Endodermal cell (in vitro differentiated cells): Measurements from ENCODE around the gene KCNT2. TPM values are rescaled to one million over a fixed set of nuclear protein-coding genes. Genes with fewer than 3 reads are reported as not detected.

Experiments used
- DNase-seq: peaks from one replicate; pipeline ENCODE4 v3.0.0-alpha.2; 2017
- H3K27ac ChIP-seq: 2 replicates; pipeline ENCODE4 v1.5.1; 2013; ENCODE audit warnings: mild to moderate bottlenecking, low read depth, low read length, moderate library complexity
- H3K27me3 ChIP-seq: 2 replicates; pipeline ENCODE4 v1.6.1; 2013; ENCODE audit warnings: mild to moderate bottlenecking, low read length, moderate library complexity; ENCODE audit not compliant: insufficient read depth, control insufficient read depth, poor library complexity, severe bottlenecking
- H3K36me3 ChIP-seq: 2 replicates; pipeline ENCODE4 v1.7.0; 2013; ENCODE audit warnings: mild to moderate bottlenecking, low read length, moderate library complexity; ENCODE audit not compliant: control insufficient read depth, insufficient read depth
- H3K4me1 ChIP-seq: one replicate; pipeline ENCODE4 v1.7.0; 2013; ENCODE audit warnings: low read length; ENCODE audit not compliant: control insufficient read depth, insufficient read depth
- H3K4me3 ChIP-seq: 2 replicates; pipeline ENCODE4 v1.5.1; 2013; ENCODE audit warnings: mild to moderate bottlenecking, low read length, moderate library complexity
- H3K9ac ChIP-seq: 2 replicates; pipeline ENCODE4 v1.6.1; 2013; ENCODE audit warnings: mild to moderate bottlenecking, low read length, moderate library complexity; ENCODE audit not compliant: poor library complexity, severe bottlenecking; ENCODE audit errors: extremely low read depth
- H3K9me3 ChIP-seq: 2 replicates; pipeline ENCODE4 v1.6.1; 2013; ENCODE audit warnings: mild to moderate bottlenecking, low read length, moderate library complexity; ENCODE audit not compliant: control insufficient read depth
- H3K27ac Mint-ChIP-seq: 2 replicates; pipeline ENCODE4 v1.8.0; 2020; ENCODE audit warnings: mixed read lengths
- H3K27me3 Mint-ChIP-seq: 2 replicates; pipeline ENCODE4 v1.8.0; 2021; ENCODE audit warnings: mild to moderate bottlenecking, mixed read lengths; ENCODE audit not compliant: insufficient read depth
- H3K36me3 Mint-ChIP-seq: 2 replicates; pipeline ENCODE4 v1.8.0; 2020; ENCODE audit warnings: low read depth, mixed read lengths
- H3K4me1 Mint-ChIP-seq: 2 replicates; pipeline ENCODE4 v1.8.0; 2020; ENCODE audit warnings: mixed read lengths
- H3K4me3 Mint-ChIP-seq: 2 replicates; pipeline ENCODE4 v1.8.0; 2020; ENCODE audit warnings: mild to moderate bottlenecking, moderate library complexity, mixed read lengths
- H3K9me3 Mint-ChIP-seq: 2 replicates; pipeline ENCODE4 v1.8.0; 2020; ENCODE audit warnings: mild to moderate bottlenecking, mixed read lengths
- WGBS, 2 experiments: methylation state at CpG; one replicate each; pipeline versions ENCODE4 v1.1.5 to v1.1.7; 2013; ENCODE audit warnings: missing lambda C conversion rate in 2 of 2, mixed read lengths in 1 of 2; ENCODE audit not compliant: insufficient coverage in 1 of 2, insufficient read length in 1 of 2; 5-methylcytosine and 5-hydroxymethylcytosine counted together
- total RNA-seq, 2 donors: library from RNA; stranded (reverse); fragmentation: NEBNext Ultra II Directional in 1 of 2; extraction: Animal tissue kit (Norgen Biotek cat#: 25700) in 1 of 2; gene quantifications; 2 replicates in 1 of 2; 3 replicates in 1 of 2; pipeline ENCODE4 v1.2.1, GENCODE V29; 2021
- TF ChIP-seq, protein P1 (sequence below): fragments of 200-600 bp; sonication (generic); conservative IDR thresholded peaks from 2 replicates; pipeline ENCODE4 v1.5.0; 2021; ENCODE audit warnings: antibody characterized with exemption, mild to moderate bottlenecking

Gene KCNT2
- total RNA-seq, 2 donors from 2014 or later: 9.1 to 12.1 TPM

DNA sequence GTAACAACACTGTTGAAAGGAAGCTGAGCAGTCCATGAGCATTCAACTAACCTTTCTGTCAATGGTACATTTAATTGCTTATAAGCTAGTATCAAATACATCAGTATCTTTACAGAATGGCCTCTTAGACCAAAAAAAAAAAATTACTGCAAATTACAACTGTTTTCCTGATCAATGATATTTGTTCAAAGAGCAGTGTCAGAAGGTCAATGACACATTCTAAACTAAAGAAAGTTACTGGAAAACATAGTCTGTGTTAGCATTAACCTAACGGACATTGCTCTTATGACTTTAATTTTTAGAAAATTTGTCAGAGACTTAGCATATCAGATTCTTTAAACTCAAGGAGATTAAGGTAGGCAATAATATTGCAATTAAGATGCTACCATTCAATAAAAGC, 162.5 kb downstream of the KCNT2 start:
- Mint-ChIP-seq H3K4me3 (no peak overlapping the region), H3K9me3 (no peaks in the 10 kb centered on the region), H3K4me1 (peaks cover 20% of the 10 kb centered on the region), H3K27me3 (peaks cover 4% of the 10 kb centered on the region), H3K27ac (no peak overlapping the region), H3K36me3 (no peaks in the 10 kb centered on the region)
- Histone ChIP-seq H3K4me1 (no peaks in the 10 kb centered on the region), H3K36me3 (no peaks in the 10 kb centered on the region), H3K27ac (no peak overlapping the region), H3K9ac (no peak overlapping the region), H3K9me3 (no peaks in the 10 kb centered on the region), H3K27me3 (peaks cover 13% of the 10 kb centered on the region), H3K4me3 (no peak overlapping the region)
- WGBS, 2 experiments: 95% methylated on average over 1 of the region's 1 CpG; no CpG with 5 or more reads in 1 of the 2 experiments
- no peak for DNase-seq
- TF ChIP-seq, protein P1, sequence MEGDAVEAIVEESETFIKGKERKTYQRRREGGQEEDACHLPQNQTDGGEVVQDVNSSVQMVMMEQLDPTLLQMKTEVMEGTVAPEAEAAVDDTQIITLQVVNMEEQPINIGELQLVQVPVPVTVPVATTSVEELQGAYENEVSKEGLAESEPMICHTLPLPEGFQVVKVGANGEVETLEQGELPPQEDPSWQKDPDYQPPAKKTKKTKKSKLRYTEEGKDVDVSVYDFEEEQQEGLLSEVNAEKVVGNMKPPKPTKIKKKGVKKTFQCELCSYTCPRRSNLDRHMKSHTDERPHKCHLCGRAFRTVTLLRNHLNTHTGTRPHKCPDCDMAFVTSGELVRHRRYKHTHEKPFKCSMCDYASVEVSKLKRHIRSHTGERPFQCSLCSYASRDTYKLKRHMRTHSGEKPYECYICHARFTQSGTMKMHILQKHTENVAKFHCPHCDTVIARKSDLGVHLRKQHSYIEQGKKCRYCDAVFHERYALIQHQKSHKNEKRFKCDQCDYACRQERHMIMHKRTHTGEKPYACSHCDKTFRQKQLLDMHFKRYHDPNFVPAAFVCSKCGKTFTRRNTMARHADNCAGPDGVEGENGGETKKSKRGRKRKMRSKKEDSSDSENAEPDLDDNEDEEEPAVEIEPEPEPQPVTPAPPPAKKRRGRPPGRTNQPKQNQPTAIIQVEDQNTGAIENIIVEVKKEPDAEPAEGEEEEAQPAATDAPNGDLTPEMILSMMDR: no peak

DNA sequence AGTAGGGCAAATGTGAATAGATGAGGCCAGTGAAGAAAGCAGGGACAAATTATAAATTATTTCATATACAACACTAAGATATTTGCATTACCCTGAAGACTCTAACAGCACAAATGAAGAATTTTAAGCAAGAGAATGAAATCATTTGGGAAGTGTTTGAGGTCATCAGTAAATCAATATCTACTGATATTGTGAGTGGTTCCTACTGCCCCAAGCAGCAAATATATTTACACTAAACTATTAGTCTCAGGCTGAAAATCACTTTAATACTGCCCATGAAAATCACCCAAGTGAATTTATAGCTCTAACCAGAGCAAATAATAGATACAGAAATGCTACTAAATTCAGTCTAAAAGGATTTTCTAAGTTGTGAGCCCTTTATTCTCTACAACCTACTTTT, 163.6 kb downstream of the KCNT2 start:
- no peak for DNase-seq
- TF ChIP-seq, protein P1: no peak
- H3K4me3 Mint-ChIP-seq: no peak overlapping the region
- no peak overlapping the region for H3K4me3 ChIP-seq
- H3K27ac ChIP-seq: no peak overlapping the region
- H3K9me3 Mint-ChIP-seq: no peaks in the 10 kb centered on the region
- H3K36me3 ChIP-seq: no peaks in the 10 kb centered on the region
- no peak overlapping the region for H3K9ac ChIP-seq
- H3K9me3 ChIP-seq: no peaks in the 10 kb centered on the region
- no peak overlapping the region for H3K27ac Mint-ChIP-seq
- H3K4me1 Mint-ChIP-seq: peaks cover 11% of the 10 kb centered on the region
- no peaks in the 10 kb centered on the region for H3K4me1 ChIP-seq
- peaks cover 4% of the 10 kb centered on the region for H3K27me3 Mint-ChIP-seq
- H3K36me3 Mint-ChIP-seq: no peaks in the 10 kb centered on the region
- H3K27me3 ChIP-seq: peaks cover 13% of the 10 kb centered on the region

DNA sequence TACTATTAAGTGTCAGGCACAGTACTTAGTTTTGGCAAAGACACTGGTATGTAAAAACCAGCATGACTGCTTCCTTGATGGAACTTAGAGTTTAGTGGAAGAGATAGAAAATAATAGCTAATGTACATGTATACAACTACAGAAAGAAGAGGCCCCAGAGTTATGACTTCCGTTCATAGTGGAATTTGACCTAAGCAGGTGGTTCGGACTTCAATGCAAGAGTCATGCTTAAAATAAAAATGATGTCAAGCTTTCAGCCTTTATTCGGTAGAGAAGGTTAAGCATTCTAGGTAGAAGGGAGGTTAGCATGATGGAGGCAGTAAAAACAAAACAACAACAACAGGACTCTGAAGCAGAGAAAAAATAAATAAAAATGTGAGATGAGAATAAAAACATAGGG, 165.9 kb downstream of the KCNT2 start:
- no peak for DNase-seq
- Histone ChIP-seq H3K4me1 (no peaks in the 10 kb centered on the region), H3K27ac (no peak overlapping the region), H3K4me3 (no peak overlapping the region), H3K27me3 (peaks cover 13% of the 10 kb centered on the region), H3K9ac (no peak overlapping the region), H3K9me3 (no peaks in the 10 kb centered on the region), H3K36me3 (no peaks in the 10 kb centered on the region)
- H3K27ac Mint-ChIP-seq: no peak overlapping the region
- H3K36me3 Mint-ChIP-seq: no peaks in the 10 kb centered on the region
- TF ChIP-seq, protein P1: no peak
- 95% methylated on average over 3 of the region's 3 CpGs; no CpG with 5 or more reads in 1 of the 2 experiments for WGBS, 2 experiments
- H3K9me3 Mint-ChIP-seq: no peaks in the 10 kb centered on the region
- peaks cover 4% of the 10 kb centered on the region for H3K27me3 Mint-ChIP-seq
- H3K4me1 Mint-ChIP-seq: peaks cover 8% of the 10 kb centered on the region
- H3K4me3 Mint-ChIP-seq: no peak overlapping the region
